Urinary bladder (tissue), 4 donors: ENCODE measurements around the gene CCDC178. TPM values are rescaled to one million over a fixed set of nuclear protein-coding genes. Genes with fewer than 3 reads are reported as not detected.

Experiments used
- DNase-seq: peaks from one replicate; pipeline ENCODE4 v3.0.0-alpha.2; 2015; ENCODE audit errors: extremely low spot score
- H3K27ac ChIP-seq: one replicate; pipeline ENCODE4 v1.5.1; 2013; ENCODE audit warnings: low read depth, mild to moderate bottlenecking, moderate library complexity
- H3K36me3 ChIP-seq: one replicate; pipeline ENCODE4 v1.6.1; 2013; ENCODE audit warnings: mild to moderate bottlenecking, moderate library complexity; ENCODE audit not compliant: insufficient read depth
- H3K4me1 ChIP-seq: one replicate; pipeline ENCODE4 v1.6.1; 2013; ENCODE audit warnings: mild to moderate bottlenecking, moderate library complexity; ENCODE audit not compliant: insufficient read depth
- H3K4me3 ChIP-seq: one replicate; pipeline ENCODE4 v1.5.1; 2013; ENCODE audit warnings: low read depth, low read length
- WGBS: extraction: QIAGEN DNeasy Blood & Tissue Kit; methylation state at CpG from one replicate; pipeline ENCODE4 v1.1.7; 2013; 5-methylcytosine and 5-hydroxymethylcytosine counted together
- polyA plus RNA-seq: library from polyadenylated mRNA; stranded (reverse); fragments of 200-250 nt; gene quantifications from one replicate; pipeline ENCODE4 v1.2.3, GENCODE V29; 2013
- total RNA-seq: library from RNA; depleted of rRNA; stranded (reverse); fragments of >200 nt; gene quantifications from one replicate; pipeline ENCODE4 v1.2.3, GENCODE V29; 2014
- donor health status: healthy with polysubstance abuse.
- donor health status: healthy.

The CCDC178 gene
- total and polyA plus RNA-seq, 2 donors = 1.5 to 3.1 TPM

DNA sequence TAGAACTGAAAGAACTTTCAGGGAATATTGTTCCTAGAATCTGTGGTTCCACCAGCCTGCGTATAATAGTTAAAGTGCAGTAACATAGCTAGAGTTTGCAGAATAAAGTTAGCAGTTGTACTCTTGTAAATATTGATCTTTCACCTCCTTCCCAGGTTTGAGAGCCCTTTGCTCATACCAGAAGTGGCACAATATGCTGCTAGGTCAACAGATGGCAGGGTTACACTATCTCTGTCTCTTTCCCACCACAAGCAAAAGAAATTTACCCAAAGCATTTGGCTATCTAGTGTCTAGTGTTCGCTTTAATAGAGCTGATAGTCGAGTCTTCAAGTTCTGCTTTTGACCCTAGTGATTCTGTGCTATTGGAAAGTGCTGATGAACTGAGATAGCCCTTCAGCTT lies 548.7 kb downstream of the CCDC178 start:
- no peak for DNase-seq
- Histone ChIP-seq H3K36me3 (no peaks in the 10 kb centered on the region), H3K27ac (no peak overlapping the region), H3K4me1 (no peaks in the 10 kb centered on the region), H3K4me3 (no peak overlapping the region)
- WGBS = 78% methylated on average over 3 of the region's 3 CpGs

DNA sequence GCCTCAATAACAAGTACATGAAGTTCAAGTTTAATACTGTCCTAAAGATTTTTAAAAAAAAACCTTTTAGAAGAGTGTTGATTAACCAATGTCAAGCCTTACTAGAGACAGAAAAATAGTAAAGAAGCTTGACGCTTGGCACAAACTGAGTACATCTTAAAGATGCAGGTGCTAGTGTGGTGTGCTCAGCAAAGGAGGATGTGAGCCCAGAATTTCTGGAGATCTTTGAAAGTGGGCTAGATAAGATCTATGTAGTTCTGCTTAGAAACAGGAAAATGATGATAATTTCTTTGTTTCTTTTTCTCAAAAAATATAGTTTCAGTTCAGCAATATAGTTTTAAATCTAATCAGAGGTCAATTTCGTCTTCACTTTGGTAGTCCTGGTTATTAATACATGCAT lies 549.4 kb downstream of the CCDC178 start:
- Histone ChIP-seq H3K4me3 (no peak overlapping the region), H3K4me1 (no peaks in the 10 kb centered on the region), H3K27ac (no peak overlapping the region), H3K36me3 (no peaks in the 10 kb centered on the region)
- 83% methylated on average over 2 of the region's 2 CpGs for WGBS
- no peak for DNase-seq

DNA sequence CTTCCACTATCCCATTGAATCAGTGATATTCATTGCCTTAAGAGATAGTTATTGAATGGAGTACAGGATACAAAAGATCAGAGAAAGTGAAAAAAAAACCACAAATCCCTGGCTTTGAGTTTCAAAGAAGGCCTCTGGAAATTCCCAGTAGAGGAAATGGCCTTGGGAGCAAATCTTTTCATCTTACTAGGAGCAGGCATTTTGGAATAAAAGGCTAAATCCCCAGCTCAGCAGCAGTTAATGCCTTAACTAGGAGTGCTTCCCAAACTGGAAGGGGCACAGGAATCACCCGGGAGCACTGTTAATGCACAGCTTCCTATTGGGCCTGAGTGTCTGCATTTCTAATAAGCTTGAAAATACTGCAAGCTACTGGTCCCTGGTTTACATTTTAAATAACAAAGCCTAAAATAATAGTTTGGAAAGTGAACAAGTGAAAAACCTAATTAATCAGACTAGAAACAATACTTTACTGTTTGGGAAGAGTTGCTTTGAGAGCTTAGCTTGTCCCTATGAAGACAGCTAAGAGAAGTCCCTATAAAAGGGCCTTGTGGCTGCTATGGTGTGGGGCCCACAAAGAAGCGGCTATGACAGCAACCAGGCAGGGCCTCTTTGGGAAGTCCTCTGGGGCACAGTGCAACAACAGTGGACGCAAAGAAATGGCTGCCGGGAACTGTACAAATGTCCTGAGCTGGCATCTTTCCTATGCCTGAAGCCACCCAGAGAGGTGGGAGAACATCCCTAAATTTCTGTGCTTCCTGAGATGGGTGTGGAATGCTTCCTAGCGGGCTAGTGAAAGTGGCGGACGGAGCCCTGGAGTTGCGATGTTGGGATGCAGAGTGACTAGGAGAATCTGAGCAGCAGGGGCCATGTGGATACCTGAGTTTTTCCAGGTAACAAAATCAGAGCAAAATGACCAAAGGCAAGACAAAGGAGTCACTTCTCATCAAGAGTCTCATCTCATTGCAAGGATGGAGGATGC lies 550.6 kb downstream of the CCDC178 start:
- 87% methylated on average over 8 of the region's 8 CpGs for WGBS
- no peak for DNase-seq
- H3K4me1 ChIP-seq = no peaks in the 10 kb centered on the region
- no peak overlapping the region for H3K4me3 ChIP-seq
- no peak overlapping the region for H3K27ac ChIP-seq
- H3K36me3 ChIP-seq = no peaks in the 10 kb centered on the region

DNA sequence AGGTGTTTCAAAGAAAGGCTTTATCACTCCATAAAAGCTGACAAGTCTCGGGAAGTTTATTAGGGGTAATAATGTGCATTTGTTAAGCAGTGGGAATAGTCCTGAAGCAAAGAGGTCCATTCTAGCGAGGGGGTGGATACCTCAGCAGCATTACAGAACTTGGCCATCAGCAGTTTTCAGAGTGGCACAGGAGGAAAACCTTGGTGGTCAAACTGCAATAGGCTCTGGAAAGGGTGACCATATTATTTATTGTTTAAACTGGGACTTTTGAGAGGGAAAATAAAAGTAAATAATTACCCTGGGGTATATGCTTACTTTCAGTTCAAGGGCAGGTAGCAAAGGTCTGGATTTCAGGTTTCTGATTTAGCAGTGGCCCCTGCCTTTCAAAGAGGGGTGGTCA lies 552.2 kb downstream of the CCDC178 start:
- Histone ChIP-seq H3K27ac (no peak overlapping the region), H3K36me3 (no peaks in the 10 kb centered on the region), H3K4me3 (no peak overlapping the region), H3K4me1 (no peaks in the 10 kb centered on the region)
- 66% methylated on average over 2 of the region's 2 CpGs for WGBS
- no peak for DNase-seq

Other genes with a start within 250 kb of the CCDC178 start
- 16.8 TPM for gene ASXL3, start 137.5 kb upstream of the CCDC178 start, total RNA-seq
- 1.1 TPM for gene ASXL3, start 137.5 kb upstream of the CCDC178 start, polyA plus RNA-seq